ENCODE measurements around the gene LDLRAD4.

Gene LDLRAD4

GRCh38 chr18:13501891-13502290, 283.3 kb downstream of the LDLRAD4 start:
- peak; percentile 49 for DNase-seq

- DNase-seq = no peak
Measured at GRCh38 chr18:13502585-13502984, 284.0 kb downstream of the LDLRAD4 start.

GRCh38 chr18:13503836-13504235, 285.3 kb downstream of the LDLRAD4 start:
- no peak for DNase-seq

- no peak for DNase-seq
Measured at GRCh38 chr18:13505780-13506345, 287.3 kb downstream of the LDLRAD4 start.

GRCh38 chr18:13510594-13510993, 292.0 kb downstream of the LDLRAD4 start:
- DNase-seq = no peak

- no peak for DNase-seq
Measured at GRCh38 chr18:13511961-13512577, 293.5 kb downstream of the LDLRAD4 start.

- no peak for DNase-seq
Measured at GRCh38 chr18:13513021-13513420, 294.5 kb downstream of the LDLRAD4 start.

- DNase-seq = no peak
Measured at GRCh38 chr18:13513481-13513880, 294.9 kb downstream of the LDLRAD4 start.

- no peak for DNase-seq
Measured at GRCh38 chr18:13514558-13514957, 296.0 kb downstream of the LDLRAD4 start.

- DNase-seq = no peak
Measured at GRCh38 chr18:13516855-13517254, 298.3 kb downstream of the LDLRAD4 start.

- no peak for DNase-seq
Measured at GRCh38 chr18:13517369-13517768, 298.8 kb downstream of the LDLRAD4 start.

- DNase-seq = no peak
Measured at GRCh38 chr18:13518382-13518781, 299.8 kb downstream of the LDLRAD4 start.

GRCh38 chr18:13520306-13520705, 301.7 kb downstream of the LDLRAD4 start:
- no peak for DNase-seq

- no peak for DNase-seq
Measured at GRCh38 chr18:13520741-13521140, 302.2 kb downstream of the LDLRAD4 start.

- DNase-seq = no peak
Measured at GRCh38 chr18:13521418-13521817, 302.9 kb downstream of the LDLRAD4 start.

GRCh38 chr18:13522256-13522655, 303.7 kb downstream of the LDLRAD4 start:
- no peak for DNase-seq

- DNase-seq = no peak
Measured at GRCh38 chr18:13522861-13523660, 304.5 kb downstream of the LDLRAD4 start.

GRCh38 chr18:13524054-13524453, 305.5 kb downstream of the LDLRAD4 start:
- no peak for DNase-seq

GRCh38 chr18:13524811-13525210, 306.3 kb downstream of the LDLRAD4 start:
- DNase-seq = no peak

- no peak for DNase-seq
Measured at GRCh38 chr18:13525381-13526029, 306.9 kb downstream of the LDLRAD4 start.

- no peak for DNase-seq
Measured at GRCh38 chr18:13526519-13526918, 308.0 kb downstream of the LDLRAD4 start.

- no peak for DNase-seq
Measured at GRCh38 chr18:13527256-13527655, 308.7 kb downstream of the LDLRAD4 start.

- no peak for DNase-seq
Measured at GRCh38 chr18:13527730-13528129, 309.2 kb downstream of the LDLRAD4 start.
